ENCODE measurements around the gene RASL11A.
"Not testable (repeated sequence)": the region's sequence is repeated elsewhere in the genome, so short reads cannot be mapped to it uniquely, and the experiment has no call there.

Gene RASL11A

DNA sequence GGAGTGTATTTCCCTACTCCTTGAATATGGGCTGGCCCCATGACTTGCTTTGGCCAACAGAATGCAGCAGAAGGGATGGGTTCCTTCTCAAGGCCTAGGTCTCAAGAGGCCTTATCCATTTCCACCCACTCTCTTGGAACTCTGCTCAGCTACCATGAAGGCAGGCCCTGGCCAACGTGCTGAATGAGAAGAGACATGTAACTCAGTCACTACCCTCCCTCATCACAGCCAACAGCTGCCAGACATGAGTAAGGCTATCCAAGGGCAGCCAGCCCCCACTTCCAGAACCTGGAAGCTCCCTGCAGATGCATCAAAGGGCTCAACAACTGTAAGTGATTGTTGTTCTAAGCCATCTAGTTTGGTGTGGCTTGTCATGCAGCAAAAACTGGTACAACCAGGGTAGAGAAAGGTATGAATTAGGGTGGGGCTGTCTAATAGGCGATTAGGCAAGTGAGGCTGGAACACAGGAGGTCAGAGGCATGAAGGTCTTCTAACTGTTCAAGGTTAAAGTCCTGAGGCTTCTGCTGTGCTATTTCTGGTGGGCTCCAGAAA is 1.4 kb upstream of the RASL11A start:
- DNase-seq = no peak

DNA sequence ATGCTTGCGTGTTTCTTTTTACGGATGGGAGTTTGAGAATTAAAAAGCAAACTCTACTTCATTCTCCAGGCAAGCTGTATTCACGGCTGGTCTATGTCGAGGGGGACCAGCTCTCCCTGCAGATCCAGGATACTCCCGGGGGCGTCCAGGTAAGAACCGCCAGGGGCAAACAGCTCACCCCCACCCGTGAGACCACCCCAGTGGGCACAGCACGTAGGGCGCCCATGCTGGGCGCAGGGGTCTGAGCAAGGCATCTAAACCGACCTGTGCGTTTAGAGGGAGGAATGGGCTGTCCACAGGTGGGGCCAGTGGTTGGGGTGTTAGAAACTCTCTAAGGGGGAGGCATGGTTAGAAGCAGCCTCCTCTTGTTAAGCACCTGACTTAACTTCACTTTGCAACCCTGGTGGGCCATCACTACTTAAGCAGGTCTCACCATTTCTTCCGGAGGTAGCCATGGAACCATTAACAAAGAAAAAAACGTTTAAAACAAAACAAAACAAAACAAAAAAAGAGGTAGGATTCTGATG is 1.0 kb downstream of the RASL11A start:
- DNase-seq = no peak

DNA sequence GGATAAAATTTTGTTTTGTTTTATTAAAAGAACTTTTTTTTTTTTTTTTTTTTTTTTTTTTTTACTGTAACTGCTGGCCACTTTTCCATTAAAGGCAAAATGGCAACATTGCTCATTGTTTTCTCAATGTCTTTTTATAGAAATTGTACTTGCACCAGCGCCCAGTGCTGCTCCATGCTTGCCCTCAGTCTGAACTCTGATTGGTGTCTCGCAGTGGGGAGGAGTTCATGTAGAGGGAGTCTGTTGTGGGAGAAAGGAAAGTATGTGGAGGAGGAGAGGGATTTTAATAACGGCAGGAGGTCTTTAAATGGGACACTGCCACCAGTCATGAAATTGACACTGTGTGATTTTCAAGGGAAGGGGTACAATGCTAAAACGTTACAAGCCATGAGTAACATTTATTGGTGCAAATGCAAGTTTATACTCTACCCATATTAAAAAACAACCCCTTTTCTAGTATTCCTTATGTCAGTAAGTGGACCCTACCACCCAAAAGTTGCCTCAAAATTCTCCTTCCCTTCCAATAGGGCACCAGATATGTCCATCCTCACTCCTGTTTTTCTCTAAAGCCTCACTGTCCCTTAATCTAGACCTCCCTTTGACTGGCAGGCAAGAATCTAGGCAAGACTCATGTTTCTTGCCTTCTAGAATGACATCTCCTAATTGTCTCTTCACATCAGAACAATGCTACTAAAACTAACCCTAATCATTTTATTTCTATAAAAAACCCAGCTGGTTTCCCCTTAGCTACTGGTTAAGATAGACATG is 3.2 kb downstream of the RASL11A start:
- DNase-seq = no peak

DNA sequence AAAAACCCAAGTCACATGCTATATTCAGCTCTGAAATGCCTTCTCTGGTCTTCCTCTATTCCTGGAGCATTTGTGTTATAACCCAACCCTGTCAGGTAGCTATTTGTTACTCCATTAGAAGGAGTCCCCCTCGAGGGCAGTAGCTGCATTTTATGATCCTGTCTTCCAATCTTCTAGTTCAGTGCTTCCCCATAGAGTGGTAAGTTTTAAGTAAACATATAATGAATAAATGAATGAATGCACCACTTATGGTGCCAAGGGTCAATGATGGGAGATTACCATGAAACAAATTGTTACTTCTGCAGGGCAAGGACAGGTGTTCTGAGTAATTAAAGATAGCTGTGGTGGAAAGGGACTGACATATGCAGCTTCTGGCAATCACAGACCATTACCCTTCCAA is 4.0 kb downstream of the RASL11A start:
- no peak for DNase-seq

DNA sequence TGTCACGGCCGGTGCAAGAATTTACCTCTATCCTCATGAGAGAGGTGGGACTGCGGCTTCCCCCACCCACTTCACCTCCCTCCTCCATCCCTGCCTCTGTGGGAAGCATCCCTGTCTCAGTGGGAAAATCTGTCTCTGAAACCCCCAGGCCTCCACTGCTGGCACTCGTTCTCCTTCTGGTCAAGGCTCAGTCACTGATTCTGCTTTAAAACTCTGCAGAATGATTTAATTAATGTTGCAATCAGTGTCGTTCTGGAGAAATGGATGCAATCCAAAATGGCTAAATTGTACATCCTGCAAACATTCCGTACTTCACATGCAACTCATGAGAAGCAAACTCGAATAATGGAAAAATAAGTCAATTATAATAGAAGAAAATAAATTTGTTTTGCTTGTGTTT is 5.6 kb downstream of the RASL11A start:
- DNase-seq = no peak

DNA sequence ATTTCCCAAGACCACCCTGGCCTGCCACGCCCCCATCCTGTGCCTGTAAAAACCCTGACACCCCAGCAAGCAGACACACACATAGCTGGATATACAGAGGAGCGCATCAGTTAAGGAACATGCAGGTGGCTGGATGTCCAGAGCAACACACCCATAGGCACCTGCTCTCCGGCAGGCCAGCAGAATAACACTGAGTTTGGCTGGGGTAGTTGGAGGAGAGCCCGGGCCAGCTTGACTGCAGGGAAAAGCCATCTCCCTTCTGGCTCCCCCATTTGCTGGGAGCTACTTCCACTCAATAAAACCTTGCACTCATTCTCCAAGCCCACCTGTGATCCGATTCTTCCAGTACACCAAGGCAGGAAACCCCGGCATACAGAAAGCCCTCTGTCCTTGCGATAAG is 8.9 kb downstream of the RASL11A start:
- no peak for DNase-seq

DNA sequence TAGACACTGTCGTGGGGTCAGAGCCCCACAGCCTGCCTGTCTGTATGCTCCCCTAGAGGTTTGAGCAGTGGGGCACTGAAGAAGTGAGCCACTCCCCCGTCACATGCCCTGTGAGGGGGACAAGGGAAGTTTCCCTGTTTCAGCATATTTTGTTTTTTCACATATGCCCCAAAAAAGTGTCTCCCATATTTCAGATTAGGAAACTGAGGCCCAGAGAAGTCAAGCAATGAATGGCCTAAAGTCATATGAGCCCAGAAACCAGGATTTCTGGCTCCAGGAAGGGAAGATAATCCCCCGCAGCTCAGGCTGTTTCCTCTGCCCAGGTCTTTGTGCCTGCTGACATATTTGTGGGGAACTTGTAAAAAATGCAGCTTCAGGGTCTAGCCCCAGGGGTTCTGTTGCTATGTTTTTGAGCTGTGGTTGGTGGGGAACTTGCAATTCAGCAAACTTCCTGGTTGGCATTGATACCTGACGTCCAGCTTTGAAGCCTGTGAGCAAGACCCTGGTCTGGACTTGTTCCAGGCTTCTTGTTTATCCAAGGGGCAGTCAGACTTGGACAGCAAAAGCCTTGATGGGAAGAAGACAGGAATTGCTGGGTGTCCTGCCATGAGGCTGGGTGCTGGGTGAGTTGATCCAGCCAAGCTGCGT is 9.5 kb downstream of the RASL11A start:
- no peak for DNase-seq

DNA sequence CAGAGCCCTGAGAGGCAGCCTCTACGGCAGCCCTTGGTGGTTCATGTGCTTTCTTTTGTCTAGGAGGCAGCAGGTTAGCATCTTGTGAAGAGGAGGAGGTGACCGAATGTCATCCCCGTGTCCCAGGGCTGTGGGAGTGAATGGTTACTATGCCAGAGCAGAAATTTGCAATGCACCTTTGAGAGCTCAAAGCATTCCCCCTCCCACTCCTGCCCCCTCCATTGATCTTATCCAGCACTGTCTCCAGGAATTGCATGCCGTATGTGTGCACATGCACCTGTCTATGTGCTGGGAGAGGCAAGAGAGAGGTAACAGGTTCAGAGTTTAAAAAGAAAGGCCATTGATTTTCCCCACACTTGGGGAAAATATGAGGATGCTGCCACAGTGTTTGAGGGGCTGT is 10.2 kb downstream of the RASL11A start:
- no peak for DNase-seq

DNA sequence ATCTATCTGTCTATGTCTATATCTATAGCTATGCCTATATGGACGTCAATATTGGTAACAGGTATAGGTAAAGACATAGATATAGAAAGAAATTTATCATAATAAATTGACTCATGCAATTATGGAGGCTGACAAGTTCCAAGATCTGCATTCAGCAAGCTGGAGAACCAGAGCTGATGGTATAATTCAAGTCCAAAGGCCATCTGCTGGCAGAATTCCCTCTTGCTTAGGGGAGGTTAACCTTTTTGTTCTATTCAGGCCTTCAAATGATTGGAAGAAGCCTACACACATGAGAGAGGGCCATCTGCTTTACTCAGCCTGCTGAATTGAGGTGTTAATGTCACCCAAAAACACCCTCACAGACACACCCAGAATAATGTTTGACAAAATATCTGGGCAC is 10.8 kb downstream of the RASL11A start:
- no peak for DNase-seq

DNA sequence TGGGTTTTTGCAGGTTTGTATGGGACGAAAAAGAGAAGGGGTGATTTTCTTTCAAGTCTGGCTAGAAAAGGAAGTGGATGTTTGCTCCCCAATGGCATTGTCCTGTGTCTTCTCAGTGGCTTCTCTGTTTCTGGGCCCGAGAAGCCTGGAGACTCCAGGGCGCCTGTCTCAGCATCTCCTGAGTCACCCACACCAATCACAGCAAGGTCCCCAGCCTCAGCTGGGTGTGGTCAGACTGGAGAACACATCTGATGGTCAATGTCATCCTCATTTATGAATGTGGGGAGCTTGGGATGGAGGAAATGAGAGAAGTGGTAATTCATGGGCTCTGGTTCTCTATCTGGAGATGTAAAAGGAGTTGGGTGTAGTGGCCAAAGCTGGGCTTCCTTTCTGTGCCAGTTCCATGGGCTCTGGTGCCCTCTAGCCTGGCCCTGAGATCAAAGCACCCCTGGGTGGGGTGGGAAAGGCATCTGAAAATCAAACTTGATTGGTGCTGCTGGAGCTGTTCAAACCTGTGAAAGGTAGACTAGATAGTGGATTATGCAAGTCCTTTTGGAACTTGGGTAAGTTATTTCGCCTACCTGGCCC is 13.4 kb downstream of the RASL11A start:
- DNase-seq = peak; percentile 41 to 51

DNA sequence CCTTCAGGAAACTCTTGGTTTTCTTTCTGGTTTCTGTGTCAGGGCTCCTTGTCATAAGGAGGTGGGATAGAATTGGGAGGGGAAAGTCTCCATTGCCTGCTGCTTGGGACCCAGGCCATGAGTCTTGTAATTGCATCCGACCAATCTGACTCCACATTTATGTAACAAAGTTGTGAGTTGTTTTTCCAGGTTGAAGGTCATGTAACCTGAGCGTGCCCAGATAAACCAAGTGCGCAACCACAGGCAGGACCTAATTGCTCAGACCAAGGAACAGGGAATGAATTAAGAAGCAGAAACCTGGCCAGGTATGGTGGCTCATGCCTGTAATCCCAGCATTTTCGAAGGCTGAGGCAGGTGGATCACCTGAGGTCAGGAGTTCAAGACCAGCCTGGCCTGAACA is 17.8 kb downstream of the RASL11A start:
- DNase-seq = no peak

DNA sequence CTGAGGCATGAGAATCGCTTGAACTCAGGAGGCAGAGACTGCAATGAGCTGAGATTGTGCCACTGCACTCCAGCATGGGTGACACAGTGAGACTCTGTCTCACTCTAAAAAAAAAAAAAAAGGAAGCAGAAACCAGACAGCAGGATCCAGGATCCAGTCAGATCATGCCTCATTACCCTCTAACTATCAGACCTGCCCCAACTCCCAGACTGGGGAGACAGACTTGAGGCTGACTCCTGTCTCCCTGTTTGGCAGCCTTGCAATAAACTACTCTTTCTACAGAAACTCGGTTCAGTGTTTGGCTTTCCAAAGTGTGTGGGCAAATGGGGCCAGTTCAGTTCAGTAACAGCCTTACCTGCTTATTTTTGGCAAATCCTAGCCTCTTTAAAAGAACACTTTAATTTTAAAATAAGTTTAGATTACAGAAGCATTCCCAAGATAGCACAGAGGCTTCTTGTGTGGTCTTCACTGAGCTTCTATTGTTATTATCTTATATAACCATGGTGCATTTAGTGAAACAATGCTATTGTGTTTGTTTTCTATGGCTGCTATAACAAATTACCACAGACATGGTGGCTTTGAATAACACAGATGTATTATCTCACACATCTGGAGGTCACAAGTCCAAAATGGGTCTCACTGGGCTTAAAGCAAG is 18.5 kb downstream of the RASL11A start:
- no peak for DNase-seq

DNA sequence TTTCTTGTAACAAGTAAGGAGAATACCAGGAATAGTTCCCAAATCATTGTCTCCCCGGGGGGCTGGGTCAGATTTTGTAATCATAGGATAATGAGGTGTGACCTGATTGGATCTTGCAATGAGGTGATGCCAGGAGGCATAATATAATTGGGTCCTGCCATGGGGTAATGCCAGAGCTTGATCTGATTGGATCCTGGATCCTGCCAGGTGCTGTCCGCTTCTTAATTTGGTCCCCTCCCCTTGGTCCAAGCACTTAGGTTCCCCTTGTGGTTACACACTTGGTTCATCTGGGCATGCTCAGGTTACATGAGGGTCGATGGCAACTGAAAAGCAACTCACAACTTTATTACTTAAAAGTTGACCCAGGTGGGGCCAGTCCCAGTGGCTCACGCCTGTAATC is 20.1 kb downstream of the RASL11A start:
- DNase-seq = no peak

DNA sequence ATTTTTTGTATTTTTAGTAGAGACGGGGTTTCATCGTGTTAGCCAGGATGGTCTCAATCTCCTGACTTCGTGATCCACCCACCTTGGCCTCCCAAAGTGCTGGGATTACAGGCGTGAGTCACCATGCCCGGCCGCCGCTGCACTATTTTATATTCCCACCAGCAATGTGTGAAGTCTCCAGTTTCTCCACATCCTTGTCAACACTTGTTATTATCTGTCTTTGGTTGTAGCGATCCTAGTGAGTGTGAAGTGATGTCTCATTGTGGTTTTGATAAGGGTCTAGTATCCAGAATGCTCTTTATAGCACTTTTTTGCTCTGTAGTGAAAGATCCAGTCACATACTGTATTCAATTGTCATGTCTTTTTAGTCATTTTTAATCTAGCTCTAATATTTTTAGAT is 21.3 kb downstream of the RASL11A start:
- DNase-seq = not testable (repeated sequence)

DNA sequence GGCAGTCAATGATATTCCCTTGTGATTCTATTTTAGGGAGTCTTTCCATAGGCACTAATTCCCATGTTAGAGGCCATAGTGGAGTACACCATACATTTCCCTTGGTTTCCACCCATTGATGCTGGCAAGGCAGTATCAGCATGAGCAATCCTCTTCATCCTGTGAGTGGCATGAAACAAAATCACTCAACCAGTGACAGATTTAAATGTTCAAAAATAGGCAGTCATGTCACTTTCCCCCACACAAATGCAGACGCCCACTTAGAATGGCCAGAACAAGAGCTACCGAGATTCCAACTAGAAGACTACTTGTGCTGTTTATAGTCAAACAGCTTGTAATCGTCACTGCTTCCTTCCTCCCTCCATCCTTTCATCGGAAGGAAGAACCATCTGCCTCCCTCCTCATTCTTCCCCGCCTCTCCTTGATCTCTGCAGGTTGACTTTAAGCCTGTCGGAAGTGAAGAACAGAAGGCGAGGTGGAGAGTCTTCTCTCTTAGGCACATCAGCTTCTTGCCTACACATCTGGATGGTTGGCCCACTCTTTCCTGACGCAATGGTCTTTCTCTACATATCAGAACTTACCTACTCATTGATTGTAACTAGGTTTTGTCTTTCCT is 22.6 kb downstream of the RASL11A start:
- no peak for DNase-seq

DNA sequence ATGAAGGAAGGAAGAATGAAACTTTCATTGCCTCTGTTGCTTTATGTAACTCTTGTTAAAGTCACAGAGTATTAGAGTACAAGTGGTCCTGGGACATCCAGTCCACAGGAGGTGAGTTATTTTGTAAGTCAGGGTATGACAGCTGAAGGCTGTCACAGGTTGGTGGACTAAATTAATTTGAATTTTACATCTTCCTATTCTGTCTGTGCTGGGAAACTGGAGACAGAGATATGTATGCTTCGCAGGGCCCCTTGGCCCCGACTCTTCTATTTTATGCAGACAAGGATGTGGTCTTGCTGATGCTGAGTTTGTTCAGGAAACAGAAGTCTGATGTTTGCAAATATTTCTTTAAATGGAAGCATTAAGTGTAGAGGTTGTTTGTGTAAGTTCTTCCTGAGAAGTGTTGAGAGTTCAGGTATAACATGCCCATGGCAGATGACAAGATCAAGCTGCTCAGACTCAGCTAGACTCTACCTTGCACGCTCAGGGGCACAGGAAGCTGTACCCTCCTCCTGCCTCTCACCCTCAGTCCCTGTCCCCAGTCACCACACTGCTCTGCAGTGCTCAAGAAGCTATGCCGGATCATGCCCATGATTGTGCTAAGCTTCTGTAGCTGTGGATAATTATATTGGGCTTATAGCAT is 23.4 kb downstream of the RASL11A start:
- DNase-seq = no peak

DNA sequence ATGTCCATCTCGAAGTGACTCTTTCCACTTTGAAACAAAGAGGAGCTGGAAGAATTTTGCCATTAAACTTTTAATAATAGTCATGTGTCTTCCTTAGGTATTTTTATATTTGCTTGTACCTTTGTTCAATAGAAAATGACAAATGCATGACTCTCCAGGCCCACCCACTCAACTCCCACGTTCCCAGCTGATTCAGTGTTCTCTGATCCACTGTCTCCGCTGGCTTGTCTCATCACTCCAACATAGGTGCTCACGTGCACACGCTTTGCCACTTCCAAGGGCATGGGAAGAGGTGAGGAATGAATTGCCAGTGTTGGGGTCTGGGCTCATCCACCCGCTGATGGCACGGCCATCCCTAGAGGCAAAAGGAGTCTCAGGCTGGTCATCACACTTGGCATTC is 24.5 kb downstream of the RASL11A start:
- no peak for DNase-seq

DNA sequence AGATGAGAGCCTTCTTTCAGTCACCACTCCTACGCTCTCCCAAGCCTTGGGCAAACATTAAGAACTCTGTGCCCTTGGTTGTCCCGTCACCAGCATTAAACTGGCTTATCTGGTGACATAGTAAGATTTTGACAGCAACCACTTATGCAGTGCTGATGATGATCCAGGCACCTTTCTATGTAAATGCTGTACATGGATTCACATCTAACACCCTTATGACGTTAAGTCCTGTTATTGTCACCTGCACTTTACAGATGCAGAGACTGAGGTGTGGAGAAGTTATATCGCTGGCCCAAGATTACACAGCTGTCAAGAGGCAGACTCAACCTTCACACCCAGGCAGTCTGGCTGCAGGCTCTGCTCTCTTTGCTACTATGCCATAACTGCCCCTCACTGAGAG is 25.0 kb downstream of the RASL11A start:
- DNase-seq = no peak

DNA sequence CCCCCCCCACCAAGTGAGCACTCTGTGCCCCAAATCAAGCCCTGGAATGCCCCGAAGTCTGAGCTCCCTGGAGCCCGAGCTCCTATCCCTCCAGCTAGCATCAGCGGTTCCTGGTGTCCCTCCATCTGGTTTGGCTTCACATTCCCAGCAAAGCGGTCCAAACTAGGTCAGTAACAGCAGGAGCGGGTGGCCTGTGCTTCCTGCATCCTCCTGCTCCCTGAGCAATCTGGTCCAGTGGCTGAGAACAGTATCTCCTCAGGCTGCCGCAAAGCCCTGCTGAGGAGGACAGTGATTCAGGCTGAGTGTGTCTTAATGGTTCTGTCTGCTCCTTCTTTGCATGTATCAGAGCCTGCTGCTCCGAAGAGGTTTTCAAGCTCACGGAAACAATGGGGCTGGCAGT is 25.9 kb downstream of the RASL11A start:
- DNase-seq = no peak

DNA sequence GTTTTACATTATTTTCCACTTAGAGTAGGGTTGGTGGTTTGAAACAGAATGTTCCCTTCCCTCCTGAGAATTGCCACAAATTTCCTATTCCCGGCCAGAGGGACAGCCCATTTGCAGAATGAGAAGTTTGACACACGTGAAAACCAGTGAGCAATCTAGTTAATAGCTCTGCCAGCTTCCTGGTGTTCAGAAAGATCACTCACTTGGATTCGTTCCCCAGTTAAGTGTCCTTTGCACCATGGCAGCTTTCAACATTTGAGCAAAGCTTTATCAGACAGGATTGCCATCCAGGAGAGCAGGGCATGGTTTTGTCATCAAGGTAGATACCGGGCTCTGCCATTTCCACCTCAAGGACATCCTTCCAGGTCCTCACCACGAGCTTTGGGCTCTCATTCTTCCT is 28.2 kb downstream of the RASL11A start:
- no peak for DNase-seq

DNA sequence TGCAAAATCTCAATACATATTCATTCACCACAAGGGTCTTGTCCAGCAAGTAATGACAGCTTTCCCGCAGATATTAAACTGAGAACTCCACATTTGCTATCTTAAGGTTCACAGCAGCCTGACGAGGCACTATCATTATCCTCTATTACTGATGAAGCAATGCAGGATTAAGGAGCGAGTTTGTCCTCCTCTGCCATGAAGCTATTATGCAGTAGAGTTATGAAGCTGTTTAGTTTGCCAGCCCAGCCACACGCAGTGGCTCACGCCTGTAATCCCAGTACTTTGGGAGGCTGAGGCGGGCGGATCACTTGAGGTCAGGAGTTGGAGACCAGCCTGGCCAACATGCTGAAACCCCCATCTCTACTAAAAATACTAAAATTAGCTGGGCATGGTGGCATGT is 29.8 kb downstream of the RASL11A start:
- not testable (repeated sequence) for DNase-seq

DNA sequence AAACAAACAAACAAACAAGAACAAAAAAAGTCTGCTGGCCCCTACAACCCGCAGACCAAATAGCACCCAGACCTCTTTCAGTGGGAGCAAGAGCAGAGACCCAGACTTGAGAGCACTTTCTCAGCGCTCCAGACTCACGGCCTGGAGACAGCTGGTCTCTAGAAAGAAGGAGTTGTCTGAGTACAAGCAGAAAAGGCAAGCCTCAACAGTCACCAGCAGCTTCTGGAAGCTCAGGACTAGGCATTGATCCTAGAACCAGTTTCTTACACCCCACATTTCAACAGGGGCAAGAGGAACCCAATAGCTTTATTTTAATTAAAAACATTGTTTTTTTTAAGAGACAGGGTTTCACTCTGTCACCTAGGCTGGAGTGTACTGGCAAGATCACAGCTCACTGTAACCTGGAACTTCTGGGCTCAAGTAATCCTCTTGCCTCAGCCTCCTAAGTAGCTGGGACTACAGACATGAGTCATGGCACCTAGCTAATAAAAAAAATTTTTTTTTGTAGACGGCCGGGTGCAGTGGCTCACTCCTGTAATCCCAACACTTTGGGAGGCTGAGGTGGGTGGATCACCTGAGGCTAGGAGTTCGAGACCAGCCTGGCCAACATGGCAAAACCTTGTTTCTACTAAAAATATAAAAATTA is 30.4 kb downstream of the RASL11A start:
- no peak for DNase-seq

Data from inflammatory macrophage treated with lipopolysaccharide for 1 hour (primary cell).